Endothelial cell of umbilical vein (primary cell): ENCODE results near the gene BAZ1A. TPM values are rescaled to one million over a fixed set of nuclear protein-coding genes. Genes with fewer than 3 reads are reported as not detected.

Experiments
- BruUV-seq: library from RNA; stranded (reverse); fragments of 400-500 nt; replicated peaks from 2 replicates; lab custom pipeline; 2021; lab: Mats Ljungman, UMichigan
- CTCF ChIA-PET: fragments of 300-600, 350-600 bp; sonication (Branson Sonifier 250); formaldehyde crosslinking; loops from one replicate; lab custom pipeline; 2021; ENCODE audit warnings: antibody characterized with exemption, inconsistent platforms; lab: Charles Lee
- POLR2A ChIA-PET: fragments of 300-600, 350-600 bp; sonication (Branson Sonifier 250); formaldehyde crosslinking; loops from one replicate; lab custom pipeline; 2021; ENCODE audit warnings: antibody characterized with exemption, inconsistent platforms; lab: Charles Lee
- DNase-seq: peaks from one replicate; pipeline ENCODE4 v3.0.0-alpha.2; 2011; ENCODE audit warnings: low read depth, low spot score
- FAIRE-seq: peaks from 2 replicates; lab custom pipeline; 2011; peaks lifted over from hg19 to GRCh38; lab: Jason Lieb, UNC
- H2AFZ ChIP-seq: 2 replicates; pipeline ENCODE4 v1.6.0; 2012; ENCODE audit warnings: low read depth, low read length, control low read depth, inconsistent platforms
- H3K27ac ChIP-seq: 2 replicates; pipeline ENCODE4 v1.5.1; 2011; ENCODE audit warnings: low read depth, mild to moderate bottlenecking, control low read depth, low read length, moderate library complexity; ENCODE audit not compliant: insufficient read depth
- H3K27me3 ChIP-seq, 2 experiments: 2 replicates each; pipeline versions ENCODE4 v1.6.0 to v1.6.1; 2011; ENCODE audit warnings: low read length in 2 of 2, mixed read lengths in 1 of 2; ENCODE audit not compliant: control insufficient read depth in 2 of 2, insufficient read depth in 2 of 2
- H3K36me3 ChIP-seq, 2 experiments: 2 replicates in 1 of 2; 3 replicates in 1 of 2; pipeline ENCODE4 v1.5.1; 2011; ENCODE audit warnings: low read length in 2 of 2, mild to moderate bottlenecking in 1 of 2, moderate library complexity in 1 of 2; ENCODE audit not compliant: control insufficient read depth in 2 of 2, insufficient read depth in 2 of 2; ENCODE audit errors: extremely low read depth in 1 of 2
- H3K4me1 ChIP-seq: 3 replicates; pipeline ENCODE4 v1.5.1; 2011; ENCODE audit warnings: mild to moderate bottlenecking, low read length; ENCODE audit not compliant: control insufficient read depth, insufficient read depth; ENCODE audit errors: extremely low read depth
- H3K4me2 ChIP-seq: 2 replicates; pipeline ENCODE4 v1.6.1; 2011; ENCODE audit warnings: low read length, control low read depth, mixed read lengths; ENCODE audit not compliant: insufficient read depth
- H3K4me3 ChIP-seq, 3 experiments: fragments of 200-600 bp in 1 of 3; sonication (generic), shearing (Covaris generic) in 1 of 3; replicated peaks in 1 of 3; 2 replicates each; pipeline ENCODE4 v1.5.1; 2011 to 2016; ENCODE audit warnings: control low read depth in 3 of 3, low read length in 3 of 3, mild to moderate bottlenecking in 2 of 3, inconsistent platforms in 1 of 3, low read depth in 1 of 3, moderate library complexity in 1 of 3; ENCODE audit not compliant: insufficient read depth in 1 of 3
- H3K79me2 ChIP-seq: 2 replicates; pipeline ENCODE4 v1.6.0; 2012; ENCODE audit warnings: low read length, inconsistent platforms; ENCODE audit not compliant: control insufficient read depth, insufficient read depth
- H3K9ac ChIP-seq: replicated peaks from 2 replicates; pipeline ENCODE3; 2011; ENCODE audit warnings: low read length, control low read depth; ENCODE audit not compliant: insufficient read depth; ENCODE audit errors: extremely low read depth
- H3K9me1 ChIP-seq: replicated peaks from 3 replicates; pipeline ENCODE4 v1.6.0; 2011; ENCODE audit warnings: mild to moderate bottlenecking, low read length; ENCODE audit not compliant: control insufficient read depth, insufficient read depth; ENCODE audit errors: extremely low read depth
- H3K9me3 ChIP-seq: replicated peaks from 2 replicates; pipeline ENCODE4 v1.5.1; 2012; ENCODE audit warnings: low read length, inconsistent platforms; ENCODE audit not compliant: control insufficient read depth, insufficient read depth
- H4K20me1 ChIP-seq: replicated peaks from 2 replicates; pipeline ENCODE3; 2011; ENCODE audit warnings: mild to moderate bottlenecking, low read length; ENCODE audit not compliant: control insufficient read depth, insufficient read depth; ENCODE audit errors: extremely low read depth
- CTCF ChIP-seq, 2 donors: IDR thresholded peaks; 1 replicate in 1 of 2; 2 replicates in 1 of 2; pipeline ENCODE4 v1.5.1; 2011; ENCODE audit warnings: low read length in 2 of 2, mild to moderate bottlenecking in 2 of 2, moderate library complexity in 2 of 2, control low read depth in 1 of 2, inconsistent platforms in 1 of 2, low read depth in 1 of 2; ENCODE audit not compliant: insufficient read depth in 1 of 2; ENCODE audit errors: extremely low read depth in 1 of 2
- EZH2 ChIP-seq: IDR thresholded peaks from 2 replicates; pipeline ENCODE4 v1.6.1; 2012; ENCODE audit warnings: borderline replicate concordance, low read depth, mild to moderate bottlenecking, moderate library complexity, low read length, inconsistent platforms; ENCODE audit not compliant: severe bottlenecking
- FOS ChIP-seq: IDR thresholded peaks from 2 replicates; pipeline ENCODE4 v1.6.1; 2011; ENCODE audit warnings: mild to moderate bottlenecking, low read length, moderate library complexity, borderline replicate concordance; ENCODE audit not compliant: insufficient read depth
- GATA2 ChIP-seq: IDR thresholded peaks from 2 replicates; pipeline ENCODE4 v1.7.0; 2011; ENCODE audit warnings: low read depth, mild to moderate bottlenecking, moderate library complexity, mixed read lengths, low read length; ENCODE audit not compliant: insufficient read length, insufficient read depth
- JUN ChIP-seq: IDR thresholded peaks from 2 replicates; pipeline ENCODE4 v1.6.1; 2011; ENCODE audit warnings: borderline replicate concordance, low read depth; ENCODE audit not compliant: insufficient read length, insufficient read depth
- MAX ChIP-seq: IDR thresholded peaks from 2 replicates; pipeline ENCODE4 v1.6.1; 2011; ENCODE audit not compliant: insufficient read depth, insufficient read length
- MYC ChIP-seq: IDR thresholded peaks from one replicate; pipeline ENCODE4 v1.6.1; 2011; ENCODE audit warnings: mild to moderate bottlenecking, low read depth, low read length
- POLR2A ChIP-seq: IDR thresholded peaks from 2 replicates; pipeline ENCODE4 v1.6.1; 2012; ENCODE audit warnings: low read depth, mild to moderate bottlenecking, control low read depth, low read length
- POLR2AphosphoS5 ChIP-seq: IDR thresholded peaks from 2 replicates; pipeline ENCODE4 v1.6.1; 2012; ENCODE audit warnings: low read depth, mild to moderate bottlenecking, control low read depth, low read length, moderate library complexity; ENCODE audit not compliant: insufficient read depth
- dilution Hi-C: fragments of 300-500 bp; cut with MboI; formaldehyde crosslinking; loops from one replicate; pipeline ENCODE4 v1.15.0; 2019; ENCODE audit warnings: low sequenced_read_pairs; ENCODE audit not compliant: extremely low pct_ligation_motif_present
- intact Hi-C: fragments of 100-400 bp; cut with micrococcal nuclease; formaldehyde crosslinking; loops from one replicate; pipeline ENCODE4 v1.10.0; 2022
- polyA plus RNA-seq, 4 experiments: library from polyadenylated mRNA; depleted of rRNA in 3 of 4; stranded (reverse) in 3 of 4; unstranded in 1 of 4; fragments of >200 nt; gene quantifications; 2 replicates each; pipeline versions ENCODE4 v1.2.1 to v1.2.3, GENCODE V29; 2011 to 2012; ENCODE audit warnings: missing spikeins in 1 of 4
- total RNA-seq: library from RNA; stranded (reverse); gene quantifications from 2 replicates; pipeline ENCODE4 v1.2.3, GENCODE V29; 2021

BAZ1A gene
- total and polyA plus RNA-seq, 2 donors (not counting 3 experiments of a cell fraction or from before 2014, with no cell fraction given), result 15.2 to 52.1 TPM

- Histone ChIP-seq H3K4me1 (no peaks in the 10 kb centered on the region), H3K9ac (no peak overlapping the region), H3K79me2 (no peaks in the 10 kb centered on the region), H4K20me1 (no peaks in the 10 kb centered on the region), H3K27ac (no peak overlapping the region), H2AFZ (no peak overlapping the region), H3K4me2 (no peak overlapping the region), H3K9me3 (no peaks in the 10 kb centered on the region), H3K27me3 (no peaks in the 10 kb centered on the region), H3K9me1 (no peaks in the 10 kb centered on the region), H3K4me3 (no peak overlapping the region), H3K36me3 (peaks cover 0 to 10% of the 10 kb centered on the region in 2 experiments)
- DNase-seq (peak; percentile 7), FAIRE-seq (no peak)
- TF ChIP-seq CTCF (IDR thresholded peaks at IDR 0.05; ENCODE audit: extremely low read depth in 1 of 2, insufficient read depth in 1 of 2, low read depth in 1 of 2, low read length in 2 of 2) (no peak), EZH2 (no peak), MAX (no peak), POLR2A (no peak), MYC (no peak), JUN (no peak), FOS (no peak), POLR2AphosphoS5 (no peak), GATA2 (no peak)
- intact Hi-C loops (no loop called here), dilution Hi-C loops (no loop called here)
- no TSS peak for BruUV-seq
- ChIA-PET CTCF (interaction anchor here (2.6 kb wide), 1 partner anchor 28 kb away, joined by 11 read pairs; no protein-coding TSS in a partner anchor), POLR2A (interaction anchor here (1.2 kb wide), 1 partner anchor 12 kb away, joined by 6 read pairs; no protein-coding TSS in a partner anchor)
Observed at GRCh38 chr14:34750670-34751069, 124.5 kb downstream of the BAZ1A start.
